Measurements from ENCODE around the gene ZWINT. TPM values are rescaled to one million over a fixed set of nuclear protein-coding genes. Genes with fewer than 3 reads are reported as not detected.
A peak's percentile ranks its signal among the peaks of the same experiment; 100 is the strongest.

ZWINT gene
- total and polyA plus RNA-seq, 3 donors from 2014 or later, result 36.7 to 83.8 (median 61.4) TPM

DNA sequence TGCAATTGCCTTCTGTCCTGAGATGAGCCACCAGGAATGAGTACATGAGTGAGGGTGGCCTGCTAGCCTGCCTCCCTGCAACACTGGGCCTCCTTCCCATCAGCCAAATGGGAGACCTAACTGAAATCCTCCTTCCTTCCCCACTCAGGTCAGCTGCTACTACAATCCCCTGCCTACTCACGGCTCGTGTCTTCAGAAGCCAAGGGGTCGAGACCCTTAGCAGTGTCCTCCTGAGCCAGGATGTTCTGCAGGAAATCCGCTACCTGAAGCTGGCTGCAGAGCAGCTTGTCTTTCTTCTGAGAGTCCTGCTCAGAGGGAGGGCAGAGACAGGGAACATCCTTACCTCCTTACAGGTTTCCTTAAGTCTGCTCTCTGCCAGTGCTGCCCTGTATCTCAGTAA is 1.2 kb downstream of the ZWINT start:
- TF ChIP-seq, protein P1, sequence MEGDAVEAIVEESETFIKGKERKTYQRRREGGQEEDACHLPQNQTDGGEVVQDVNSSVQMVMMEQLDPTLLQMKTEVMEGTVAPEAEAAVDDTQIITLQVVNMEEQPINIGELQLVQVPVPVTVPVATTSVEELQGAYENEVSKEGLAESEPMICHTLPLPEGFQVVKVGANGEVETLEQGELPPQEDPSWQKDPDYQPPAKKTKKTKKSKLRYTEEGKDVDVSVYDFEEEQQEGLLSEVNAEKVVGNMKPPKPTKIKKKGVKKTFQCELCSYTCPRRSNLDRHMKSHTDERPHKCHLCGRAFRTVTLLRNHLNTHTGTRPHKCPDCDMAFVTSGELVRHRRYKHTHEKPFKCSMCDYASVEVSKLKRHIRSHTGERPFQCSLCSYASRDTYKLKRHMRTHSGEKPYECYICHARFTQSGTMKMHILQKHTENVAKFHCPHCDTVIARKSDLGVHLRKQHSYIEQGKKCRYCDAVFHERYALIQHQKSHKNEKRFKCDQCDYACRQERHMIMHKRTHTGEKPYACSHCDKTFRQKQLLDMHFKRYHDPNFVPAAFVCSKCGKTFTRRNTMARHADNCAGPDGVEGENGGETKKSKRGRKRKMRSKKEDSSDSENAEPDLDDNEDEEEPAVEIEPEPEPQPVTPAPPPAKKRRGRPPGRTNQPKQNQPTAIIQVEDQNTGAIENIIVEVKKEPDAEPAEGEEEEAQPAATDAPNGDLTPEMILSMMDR (IDR thresholded peaks at IDR 0.05), result no peak
- TF ChIP-seq POLR2A (IDR thresholded peaks at IDR 0.05), result no peak
- Histone ChIP-seq H3K27me3 (no peaks in the 10 kb centered on the region), H3K4me1 (peaks cover 3% of the 10 kb centered on the region), H3K9me3 (no peaks in the 10 kb centered on the region), H3K4me3 (no peak overlapping the region), H3K36me3 (ENCODE audit: low read depth, missing control alignments) (no peaks in the 10 kb centered on the region), H3K27ac (no peak overlapping the region)
- intact Hi-C loops (cut with DNase I; ENCODE audit: low total_unique reads), result no loop called here
- WGBS, 2 donors, result 92 to 96% methylated on average over 4 of the region's 4 CpGs
- DNase-seq, result no peak

DNA sequence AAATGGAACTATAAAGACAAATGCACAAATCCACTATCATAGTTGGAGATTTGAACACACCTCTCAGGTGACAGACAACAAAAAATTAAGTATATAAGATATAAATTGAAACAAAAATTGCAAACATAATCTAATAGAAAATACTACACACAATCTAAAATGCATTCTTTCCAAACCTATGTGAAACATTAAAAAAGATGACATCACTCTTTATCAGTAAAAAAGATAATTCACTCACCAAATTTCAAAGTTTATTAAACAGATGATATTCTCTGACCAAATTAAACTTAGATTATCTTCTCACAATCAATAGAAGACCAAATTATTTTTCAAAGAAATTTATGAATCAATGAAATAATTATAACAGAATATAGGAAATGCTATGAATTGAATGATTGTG is 4.0 kb downstream of the ZWINT start:
- H3K9me3 ChIP-seq, result no peaks in the 10 kb centered on the region
- intact Hi-C loops (cut with DNase I; ENCODE audit: low total_unique reads), result no loop called here
- DNase-seq, result no peak
- H3K36me3 ChIP-seq (ENCODE audit: low read depth, missing control alignments), result no peaks in the 10 kb centered on the region
- H3K4me3 ChIP-seq, result no peak overlapping the region
- TF ChIP-seq, protein P1 (IDR thresholded peaks at IDR 0.05), result no peak
- no peak for TF ChIP-seq POLR2A (IDR thresholded peaks at IDR 0.05)
- no peaks in the 10 kb centered on the region for H3K27me3 ChIP-seq
- peaks cover 2% of the 10 kb centered on the region for H3K4me1 ChIP-seq
- no peak overlapping the region for H3K27ac ChIP-seq

DNA sequence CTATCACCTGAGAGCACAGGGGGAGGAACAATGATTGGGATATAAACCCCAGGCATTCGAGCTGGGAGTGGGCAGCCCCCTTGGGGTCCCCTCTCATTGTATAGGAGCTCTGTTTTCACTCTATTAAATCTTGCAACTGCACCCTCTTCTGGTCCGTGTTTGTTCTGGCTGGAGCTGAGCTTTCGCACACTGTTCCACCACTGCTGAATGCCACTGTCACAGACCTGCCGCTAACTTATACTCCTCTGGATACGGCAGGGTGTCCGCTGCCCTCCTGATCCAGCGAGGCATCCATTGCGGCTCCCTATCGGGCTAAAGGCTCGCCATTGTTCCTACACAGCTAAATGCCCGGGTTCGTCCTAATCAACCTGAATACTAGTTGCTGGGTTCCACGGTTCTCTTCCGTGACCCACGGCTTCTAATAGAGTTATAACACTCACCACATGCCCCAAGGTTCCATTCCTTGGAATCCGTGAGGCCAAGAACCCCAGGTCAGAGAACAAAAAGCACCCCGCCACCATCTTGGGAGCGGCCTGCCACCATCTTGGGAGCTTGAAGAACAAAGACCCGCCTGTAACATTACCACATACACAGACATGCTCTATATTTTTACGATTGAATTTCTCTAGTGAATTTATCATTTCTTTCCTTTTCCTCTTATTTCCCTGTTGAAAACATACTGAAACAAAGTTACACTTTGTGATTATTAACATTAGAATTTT is 9.0 kb downstream of the ZWINT start:
- Histone ChIP-seq H3K27me3 (no peaks in the 10 kb centered on the region), H3K4me3 (peak overlapping the region; percentile 29 to 40), H3K9me3 (no peaks in the 10 kb centered on the region), H3K27ac (no peak overlapping the region), H3K4me1 (no peaks in the 10 kb centered on the region), H3K36me3 (ENCODE audit: low read depth, missing control alignments) (no peaks in the 10 kb centered on the region)
- intact Hi-C loops (cut with DNase I; ENCODE audit: low total_unique reads), result no loop called here
- DNase-seq, result no peak
- TF ChIP-seq, protein P1 (IDR thresholded peaks at IDR 0.05), result no peak
- TF ChIP-seq POLR2A (IDR thresholded peaks at IDR 0.05), result no peak
- WGBS, 2 donors, result 75 to 79% methylated on average over 20 of the region's 20 CpGs

DNA sequence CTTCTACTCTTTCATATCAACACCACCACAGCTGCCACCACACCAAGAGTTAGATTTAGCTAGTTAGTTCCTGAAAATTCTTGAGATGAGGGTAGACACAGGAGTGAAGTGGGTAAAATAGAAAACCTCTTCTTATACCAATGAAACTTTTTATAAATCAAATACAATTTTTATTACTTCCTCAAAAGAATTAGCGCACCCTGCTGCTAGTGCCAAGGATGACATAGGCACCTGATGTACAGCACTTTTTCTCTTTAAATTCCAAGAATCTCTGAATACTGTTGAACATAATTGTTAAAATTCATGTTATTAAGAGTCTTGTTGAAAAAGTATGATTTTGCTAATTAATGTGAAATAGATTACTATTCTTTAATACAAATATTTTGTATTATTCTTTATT is 11.4 kb downstream of the ZWINT start:
- Histone ChIP-seq H3K4me3 (no peak overlapping the region), H3K27me3 (no peaks in the 10 kb centered on the region), H3K9me3 (no peaks in the 10 kb centered on the region), H3K36me3 (ENCODE audit: low read depth, missing control alignments) (no peaks in the 10 kb centered on the region), H3K27ac (no peak overlapping the region), H3K4me1 (no peaks in the 10 kb centered on the region)
- 94 to 98% methylated on average over 1 of the region's 1 CpG for WGBS, 2 donors
- TF ChIP-seq, protein P1 (IDR thresholded peaks at IDR 0.05), result no peak
- TF ChIP-seq POLR2A (IDR thresholded peaks at IDR 0.05), result no peak
- DNase-seq, result no peak
- intact Hi-C loops (cut with DNase I; ENCODE audit: low total_unique reads), result no loop called here

DNA sequence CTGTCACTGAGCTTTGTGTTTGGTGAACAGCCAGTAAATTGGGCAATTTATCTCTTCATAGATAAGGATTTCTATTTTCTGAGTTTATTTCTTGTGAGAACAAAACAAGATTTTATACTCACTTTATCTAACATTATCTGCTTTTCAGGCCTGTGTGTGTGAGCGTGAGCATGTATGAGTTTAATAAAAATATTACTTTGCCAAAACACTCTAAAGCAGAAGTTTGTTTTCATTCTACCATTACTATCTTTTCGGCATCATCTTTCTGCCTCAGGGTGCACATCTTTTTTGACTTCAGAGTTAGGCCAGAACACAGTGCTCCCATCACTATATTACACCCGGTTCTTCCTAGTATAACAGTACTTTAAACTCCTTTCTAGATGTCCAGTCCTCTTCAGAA is 13.0 kb downstream of the ZWINT start:
- intact Hi-C loops (cut with DNase I; ENCODE audit: low total_unique reads), result no loop called here
- H3K4me1 ChIP-seq, result no peaks in the 10 kb centered on the region
- H3K9me3 ChIP-seq, result no peaks in the 10 kb centered on the region
- no peak for DNase-seq
- no peak overlapping the region for H3K4me3 ChIP-seq
- TF ChIP-seq, protein P1 (IDR thresholded peaks at IDR 0.05), result no peak
- no peak for TF ChIP-seq POLR2A (IDR thresholded peaks at IDR 0.05)
- no peaks in the 10 kb centered on the region for H3K27me3 ChIP-seq
- no peak overlapping the region for H3K27ac ChIP-seq
- WGBS, 2 donors, result 78% methylated on average over 3 of the region's 3 CpGs
- no peaks in the 10 kb centered on the region for H3K36me3 ChIP-seq (ENCODE audit: low read depth, missing control alignments)

Data from testis (tissue), 3 donors.